ENCODE results near the gene GPATCH1. TPM values are rescaled to one million over a fixed set of nuclear protein-coding genes. Genes with fewer than 3 reads are reported as not detected.

GPATCH1 gene
- total and polyA plus RNA-seq, 10 of the 15 experiments (the other 5 are each of a cell fraction or from before 2014, with no cell fraction given) = 4.5 to 9.6 (median 7.2) TPM

DNA sequence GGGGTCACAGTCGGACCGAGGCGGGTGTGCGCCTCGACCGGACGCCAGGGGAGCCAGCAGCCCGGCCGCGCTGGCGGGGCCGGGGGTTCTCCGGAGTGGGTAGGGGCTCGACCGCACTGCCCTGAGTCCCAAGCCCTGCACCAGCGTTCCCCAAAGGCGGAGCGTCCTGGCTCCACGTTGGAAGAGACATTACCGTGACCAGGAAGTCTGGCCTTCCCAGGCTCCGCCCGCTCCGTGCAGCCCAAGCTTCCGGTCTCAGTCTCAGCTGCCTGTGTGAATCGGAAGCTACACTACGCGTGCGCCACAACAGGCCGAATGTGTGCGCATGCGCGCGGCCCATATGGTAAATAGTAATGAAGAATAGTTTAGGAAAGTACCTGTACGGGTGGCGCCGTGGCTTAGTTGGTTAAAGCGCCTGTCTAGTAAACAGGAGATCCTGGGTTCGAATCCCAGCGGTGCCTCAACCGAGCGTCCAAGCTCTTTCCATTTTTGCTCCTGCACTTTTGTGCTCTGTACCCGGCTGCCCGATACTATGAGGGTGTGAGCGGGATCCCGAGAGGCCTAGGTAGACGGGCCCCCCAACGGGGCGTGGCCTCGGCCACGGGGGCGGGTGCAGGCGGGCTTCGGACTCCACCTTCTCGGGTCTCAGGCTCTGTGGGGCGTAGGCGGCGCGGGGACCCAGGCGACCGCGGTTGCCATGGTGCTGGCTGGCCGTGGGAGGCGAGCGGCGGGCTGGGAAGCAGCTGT, 95.9 kb downstream of the GPATCH1 start (continued):
- TF ChIP-seq, protein P1, sequence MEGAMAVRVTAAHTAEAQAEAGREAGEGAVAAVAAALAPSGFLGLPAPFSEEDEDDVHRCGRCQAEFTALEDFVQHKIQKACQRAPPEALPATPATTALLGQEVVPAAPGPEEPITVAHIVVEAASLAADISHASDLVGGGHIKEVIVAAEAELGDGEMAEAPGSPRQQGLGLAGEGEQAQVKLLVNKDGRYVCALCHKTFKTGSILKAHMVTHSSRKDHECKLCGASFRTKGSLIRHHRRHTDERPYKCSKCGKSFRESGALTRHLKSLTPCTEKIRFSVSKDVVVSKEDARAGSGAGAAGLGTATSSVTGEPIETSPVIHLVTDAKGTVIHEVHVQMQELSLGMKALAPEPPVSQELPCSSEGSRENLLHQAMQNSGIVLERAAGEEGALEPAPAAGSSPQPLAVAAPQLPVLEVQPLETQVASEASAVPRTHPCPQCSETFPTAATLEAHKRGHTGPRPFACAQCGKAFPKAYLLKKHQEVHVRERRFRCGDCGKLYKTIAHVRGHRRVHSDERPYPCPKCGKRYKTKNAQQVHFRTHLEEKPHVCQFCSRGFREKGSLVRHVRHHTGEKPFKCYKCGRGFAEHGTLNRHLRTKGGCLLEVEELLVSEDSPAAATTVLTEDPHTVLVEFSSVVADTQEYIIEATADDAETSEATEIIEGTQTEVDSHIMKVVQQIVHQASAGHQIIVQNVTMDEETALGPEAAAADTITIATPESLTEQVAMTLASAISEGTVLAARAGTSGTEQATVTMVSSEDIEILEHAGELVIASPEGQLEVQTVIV (IDR thresholded peaks at IDR 0.05; ENCODE audit: borderline replicate concordance, partially characterized antibody) = peak; percentile 87
- TF ChIP-seq EP300 (IDR thresholded peaks at IDR 0.05; ENCODE audit: borderline replicate concordance in 1 of 2, control insufficient read depth in 1 of 2, low read depth in 2 of 2, low read length in 2 of 2) (peak in 1 of 2 experiments; percentile 18; a peak in 1 of 4 replicates), SMAD1 (IDR thresholded peaks at IDR 0.05; ENCODE audit: low read depth, partially characterized antibody) (no peak), NR2F1 (conservative IDR thresholded peaks at IDR 0.05) (peak; percentile 70), SREBF1 (IDR thresholded peaks at IDR 0.05; ENCODE audit: low read length) (peak; percentile 60; the same call in 1 of the 2 replicates), CEBPZ (IDR thresholded peaks at IDR 0.05; ENCODE audit: low read depth, low read length) (no peak), EGR1 (IDR thresholded peaks at IDR 0.05; ENCODE audit: borderline replicate concordance in 1 of 2, low read depth in 2 of 2, low read length in 2 of 2) (peak; percentile 54 to 94), JUND (IDR thresholded peaks at IDR 0.05; ENCODE audit: low read depth, low read length) (no peak), ATF7 (IDR thresholded peaks at IDR 0.05; ENCODE audit: low read depth) (peak; percentile 54; the same call in 1 of the 2 replicates), KLF5 (IDR thresholded peaks at IDR 0.05; ENCODE audit: partially characterized antibody) (peak; percentile 70), PML (IDR thresholded peaks at IDR 0.05; ENCODE audit: low read length) (peak; percentile 96), PKNOX1 (IDR thresholded peaks at IDR 0.05) (peak; percentile 31; the same call in 1 of the 2 replicates), EZH2 (IDR thresholded peaks at IDR 0.05; ENCODE audit: borderline replicate concordance, control insufficient read depth, low read depth, low read length) (no peak), HSF1 (IDR thresholded peaks at IDR 0.05; ENCODE audit: low read depth, low read length) (peak; percentile 79; the same call in 1 of the 2 replicates)
- TF ChIP-seq, protein P2, sequence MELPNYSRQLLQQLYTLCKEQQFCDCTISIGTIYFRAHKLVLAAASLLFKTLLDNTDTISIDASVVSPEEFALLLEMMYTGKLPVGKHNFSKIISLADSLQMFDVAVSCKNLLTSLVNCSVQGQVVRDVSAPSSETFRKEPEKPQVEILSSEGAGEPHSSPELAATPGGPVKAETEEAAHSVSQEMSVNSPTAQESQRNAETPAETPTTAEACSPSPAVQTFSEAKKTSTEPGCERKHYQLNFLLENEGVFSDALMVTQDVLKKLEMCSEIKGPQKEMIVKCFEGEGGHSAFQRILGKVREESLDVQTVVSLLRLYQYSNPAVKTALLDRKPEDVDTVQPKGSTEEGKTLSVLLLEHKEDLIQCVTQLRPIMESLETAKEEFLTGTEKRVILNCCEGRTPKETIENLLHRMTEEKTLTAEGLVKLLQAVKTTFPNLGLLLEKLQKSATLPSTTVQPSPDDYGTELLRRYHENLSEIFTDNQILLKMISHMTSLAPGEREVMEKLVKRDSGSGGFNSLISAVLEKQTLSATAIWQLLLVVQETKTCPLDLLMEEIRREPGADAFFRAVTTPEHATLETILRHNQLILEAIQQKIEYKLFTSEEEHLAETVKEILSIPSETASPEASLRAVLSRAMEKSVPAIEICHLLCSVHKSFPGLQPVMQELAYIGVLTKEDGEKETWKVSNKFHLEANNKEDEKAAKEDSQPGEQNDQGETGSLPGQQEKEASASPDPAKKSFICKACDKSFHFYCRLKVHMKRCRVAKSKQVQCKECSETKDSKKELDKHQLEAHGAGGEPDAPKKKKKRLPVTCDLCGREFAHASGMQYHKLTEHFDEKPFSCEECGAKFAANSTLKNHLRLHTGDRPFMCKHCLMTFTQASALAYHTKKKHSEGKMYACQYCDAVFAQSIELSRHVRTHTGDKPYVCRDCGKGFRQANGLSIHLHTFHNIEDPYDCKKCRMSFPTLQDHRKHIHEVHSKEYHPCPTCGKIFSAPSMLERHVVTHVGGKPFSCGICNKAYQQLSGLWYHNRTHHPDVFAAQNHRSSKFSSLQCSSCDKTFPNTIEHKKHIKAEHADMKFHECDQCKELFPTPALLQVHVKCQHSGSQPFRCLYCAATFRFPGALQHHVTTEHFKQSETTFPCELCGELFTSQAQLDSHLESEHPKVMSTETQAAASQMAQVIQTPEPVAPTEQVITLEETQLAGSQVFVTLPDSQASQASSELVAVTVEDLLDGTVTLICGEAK (IDR thresholded peaks at IDR 0.05; ENCODE audit: borderline replicate concordance) = peak; percentile 90
